ENCODE results near the gene AKAP13.
"Not testable (repeated sequence)": the region's sequence is repeated elsewhere in the genome, so short reads cannot be mapped to it uniquely, and the experiment has no call there.

Gene AKAP13

GRCh38 chr15:85380217-85380811 is at the start of gene AKAP13:
Gene AKAP13, plus strand, starts transcription at chr15:85380603. Its CDS starts 105,118 bp downstream, at chr15:85485721.
- peak; percentile 94 for DNase-seq

GRCh38 chr15:85330901-85331588 is 49.4 kb upstream of the AKAP13 start:
- DNase-seq = peak; percentile 83

GRCh38 chr15:85331655-85332285 is 48.6 kb upstream of the AKAP13 start:
- DNase-seq = no peak

GRCh38 chr15:85333132-85333831 is 47.1 kb upstream of the AKAP13 start:
- DNase-seq = no peak

- DNase-seq = no peak
Observed at GRCh38 chr15:85334241-85334640, 46.2 kb upstream of the AKAP13 start.

GRCh38 chr15:85335193-85335942 is 45.0 kb upstream of the AKAP13 start:
- no peak for DNase-seq

GRCh38 chr15:85336880-85337279 is 43.5 kb upstream of the AKAP13 start:
- DNase-seq = no peak

- no peak for DNase-seq
Observed at GRCh38 chr15:85337425-85338074, 42.9 kb upstream of the AKAP13 start.

- DNase-seq = no peak
Observed at GRCh38 chr15:85340321-85340665, 40.1 kb upstream of the AKAP13 start.

- no peak for DNase-seq
Observed at GRCh38 chr15:85340852-85341251, 39.6 kb upstream of the AKAP13 start.

GRCh38 chr15:85342163-85342562 is 38.2 kb upstream of the AKAP13 start:
- not testable (repeated sequence) for DNase-seq

GRCh38 chr15:85343443-85343842 is 37.0 kb upstream of the AKAP13 start:
- not testable (repeated sequence) for DNase-seq

- not testable (repeated sequence) for DNase-seq
Observed at GRCh38 chr15:85344241-85344640, 36.2 kb upstream of the AKAP13 start.

GRCh38 chr15:85344653-85345114 is 35.7 kb upstream of the AKAP13 start:
- not testable (repeated sequence) for DNase-seq

GRCh38 chr15:85345196-85345918 is 35.0 kb upstream of the AKAP13 start:
- DNase-seq = not testable (repeated sequence)

- not testable (repeated sequence) for DNase-seq
Observed at GRCh38 chr15:85346462-85347084, 33.8 kb upstream of the AKAP13 start.

GRCh38 chr15:85347264-85348047 is 32.9 kb upstream of the AKAP13 start:
- DNase-seq = not testable (repeated sequence)

GRCh38 chr15:85348048-85348766 is 32.2 kb upstream of the AKAP13 start:
- not testable (repeated sequence) for DNase-seq

- DNase-seq = not testable (repeated sequence)
Observed at GRCh38 chr15:85349062-85349461, 31.3 kb upstream of the AKAP13 start.

Data from stimulated activated CD8-positive, alpha-beta memory T cell treated with anti-CD3 and anti-CD28 coated beads, Interleukin-4, amount 100 ng/mL, for 48 hours (primary cell).